GM18499 (cell line): Measurements from ENCODE around the gene SAMD1.

Experiments
- ATAC-seq: cut with Tn5 transposase; IDR thresholded peaks from one replicate; pipeline ENCODE4 v1.9.1; 2021; ENCODE audit warnings: moderate number of reproducible peaks; ENCODE audit not compliant: insufficient read depth, unreplicated experiment

SAMD1 gene

GRCh38 chr19:14090509-14091080, at the start of gene SAMD1:
Gene SAMD1, minus strand, starts transcription at chr19:14090751.
- ATAC-seq, result no peak

GRCh38 chr19:14139944-14140343, 49.4 kb upstream of the SAMD1 start:
- ATAC-seq, result no peak

- no peak for ATAC-seq
Observed at GRCh38 chr19:14138576-14139265, 48.2 kb upstream of the SAMD1 start.

- ATAC-seq, result peak; percentile 62
Observed at GRCh38 chr19:14136509-14137281, 46.1 kb upstream of the SAMD1 start, which contains the start of gene ASF1B. Gene ASF1B, minus strand, starts transcription at chr19:14136589. Its CDS starts 133 bp downstream, at chr19:14136456.

GRCh38 chr19:14135985-14136508, 45.5 kb upstream of the SAMD1 start:
- no peak for ATAC-seq

- no peak for ATAC-seq
Observed at GRCh38 chr19:14135355-14135754, 44.8 kb upstream of the SAMD1 start.

- no peak for ATAC-seq
Observed at GRCh38 chr19:14127929-14128509, 37.5 kb upstream of the SAMD1 start.

- no peak for ATAC-seq
Observed at GRCh38 chr19:14127176-14127575, 36.6 kb upstream of the SAMD1 start.

- no peak for ATAC-seq
Observed at GRCh38 chr19:14122924-14123323, 32.4 kb upstream of the SAMD1 start.

- ATAC-seq, result no peak
Observed at GRCh38 chr19:14120497-14120780, 29.9 kb upstream of the SAMD1 start.

GRCh38 chr19:14119644-14120496, 29.3 kb upstream of the SAMD1 start:
- ATAC-seq, result no peak

GRCh38 chr19:14119146-14119545, 28.6 kb upstream of the SAMD1 start:
- ATAC-seq, result no peak

GRCh38 chr19:14118165-14119051, 27.9 kb upstream of the SAMD1 start:
- peak; percentile 1 for ATAC-seq

- ATAC-seq, result peak; percentile 71
Observed at GRCh38 chr19:14117668-14118164, 27.2 kb upstream of the SAMD1 start, which contains the start of gene PRKACA. Gene PRKACA, minus strand, starts transcription at chr19:14117762. Its CDS starts 215 bp downstream, at chr19:14117547.

- ATAC-seq, result no peak
Observed at GRCh38 chr19:14116918-14117578, 26.5 kb upstream of the SAMD1 start.

GRCh38 chr19:14116525-14116917, 26.0 kb upstream of the SAMD1 start:
- ATAC-seq, result no peak

- no peak for ATAC-seq
Observed at GRCh38 chr19:14115756-14116155, 25.2 kb upstream of the SAMD1 start.

GRCh38 chr19:14114854-14115253, 24.3 kb upstream of the SAMD1 start:
- ATAC-seq, result no peak
